Skin epidermis (tissue), 12 donors: ENCODE results near the gene PGBD5.

Experiments used
- H3K27ac ChIP-seq, 21 experiments: fragments of 200-600 bp; sonication (generic) in 11 of 21; one replicate each; pipeline ENCODE4 v1.5.0; 2020; ENCODE audit warnings: mild to moderate bottlenecking in 3 of 21, inconsistent platforms in 2 of 21, moderate library complexity in 2 of 21
- H3K4me3 ChIP-seq, 7 experiments: fragments of 200-600 bp; sonication (generic) in 2 of 7; one replicate each; pipeline ENCODE4 v1.5.0; 2020; ENCODE audit warnings: inconsistent platforms in 2 of 7, mild to moderate bottlenecking in 2 of 7, moderate library complexity in 1 of 7

Gene PGBD5

DNA sequence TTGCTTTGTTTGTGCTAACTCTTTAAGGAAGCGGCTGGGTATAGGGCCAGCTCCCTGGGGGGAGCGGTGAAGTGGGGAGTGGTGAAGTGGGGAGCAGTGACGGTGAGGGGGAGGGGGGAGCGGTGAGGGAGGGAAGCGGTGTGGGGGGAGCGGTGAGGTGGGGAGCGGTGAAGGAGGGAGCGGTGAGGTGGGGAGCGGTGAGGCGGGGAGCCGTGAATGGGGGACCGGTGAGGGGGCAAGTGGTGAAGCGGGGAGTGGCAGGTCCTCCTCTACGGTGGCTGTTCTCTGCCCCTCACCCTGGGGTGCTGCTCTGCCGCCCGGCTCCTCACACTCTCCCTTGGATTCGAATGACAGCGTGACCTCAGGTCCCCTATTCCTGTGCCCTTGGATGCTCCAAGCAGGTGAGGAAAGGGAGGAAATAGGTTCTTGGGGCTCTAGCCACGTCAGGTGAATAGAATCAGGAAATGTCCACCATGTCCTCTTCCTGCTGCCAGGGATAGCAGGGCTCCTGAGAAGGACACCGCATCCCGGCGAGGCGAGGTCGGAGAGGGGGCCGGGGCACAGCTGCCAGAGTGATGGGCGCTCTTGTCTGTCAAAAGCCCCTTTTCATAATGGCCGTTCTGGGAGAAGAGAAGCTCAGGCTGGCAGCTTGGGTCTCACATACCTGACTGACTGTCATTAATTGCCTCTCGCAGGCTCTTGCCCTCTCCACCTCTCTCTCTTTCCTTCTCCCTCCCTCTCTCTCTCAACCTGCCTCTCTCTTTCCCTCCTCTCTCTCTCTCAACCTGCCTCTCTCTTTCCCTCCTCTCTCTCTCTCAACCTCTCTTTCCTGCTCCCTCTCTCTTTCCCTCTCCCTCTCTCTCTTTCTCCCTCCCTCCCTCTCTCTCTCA, 134.2 kb downstream of the PGBD5 start:
- H3K27ac ChIP-seq: peak overlapping the region in 1 of 21 experiments; percentile 48
- no peak overlapping the region for H3K4me3 ChIP-seq

DNA sequence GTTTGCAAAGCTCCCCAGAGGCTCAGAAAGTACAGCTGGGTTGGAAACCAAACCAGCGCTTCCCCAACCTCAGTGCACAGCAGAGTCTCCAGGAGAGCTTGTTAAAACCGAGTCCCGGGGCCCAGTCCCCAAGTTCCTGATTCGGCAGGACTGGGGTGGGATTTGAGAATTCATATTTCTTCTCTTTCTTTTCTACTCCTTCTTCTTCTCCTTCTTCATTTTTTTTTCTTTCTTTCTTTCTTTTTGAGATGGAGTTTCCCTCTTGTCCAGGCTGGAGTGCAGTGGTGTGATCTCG, 136.8 kb downstream of the PGBD5 start:
- H3K4me3 ChIP-seq: no peak overlapping the region

DNA sequence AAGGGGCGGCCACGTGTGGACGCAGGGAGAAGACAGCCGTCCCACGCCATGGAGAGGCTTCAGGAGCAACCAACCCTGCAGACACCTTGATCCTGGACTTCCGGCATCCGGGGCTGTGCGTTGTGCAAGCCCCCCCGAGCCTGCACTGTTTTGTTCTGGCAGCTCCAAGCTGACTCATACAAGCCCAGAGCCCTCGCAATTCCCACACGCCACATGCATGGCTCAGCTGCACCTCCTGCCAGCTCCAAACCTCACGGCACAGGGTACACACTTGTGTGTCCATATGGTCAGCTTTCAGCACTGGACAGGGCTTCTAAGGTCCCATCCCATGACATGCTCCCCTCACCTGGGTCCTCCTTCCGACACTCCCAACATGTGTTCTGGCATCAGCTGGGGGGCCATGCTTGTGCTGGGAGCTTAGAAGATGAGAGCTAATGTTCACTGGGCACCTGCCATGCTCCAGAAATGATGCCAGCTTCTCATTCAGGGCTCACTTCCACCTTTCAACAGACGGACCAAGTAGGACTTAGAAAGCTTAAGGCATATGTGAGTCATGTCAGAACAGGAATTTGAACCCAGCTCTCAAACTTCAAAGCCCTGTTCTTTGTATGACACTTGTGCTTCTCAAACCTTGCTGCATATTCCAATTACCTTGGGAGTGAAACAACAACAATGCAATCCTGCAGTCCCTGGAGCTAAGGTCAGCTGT, 137.3 kb downstream of the PGBD5 start:
- no peak overlapping the region for H3K27ac ChIP-seq
- no peak overlapping the region for H3K4me3 ChIP-seq

More for the DNA sequence above, 136.8 kb downstream of the PGBD5 start:
- no peak overlapping the region for H3K27ac ChIP-seq

DNA sequence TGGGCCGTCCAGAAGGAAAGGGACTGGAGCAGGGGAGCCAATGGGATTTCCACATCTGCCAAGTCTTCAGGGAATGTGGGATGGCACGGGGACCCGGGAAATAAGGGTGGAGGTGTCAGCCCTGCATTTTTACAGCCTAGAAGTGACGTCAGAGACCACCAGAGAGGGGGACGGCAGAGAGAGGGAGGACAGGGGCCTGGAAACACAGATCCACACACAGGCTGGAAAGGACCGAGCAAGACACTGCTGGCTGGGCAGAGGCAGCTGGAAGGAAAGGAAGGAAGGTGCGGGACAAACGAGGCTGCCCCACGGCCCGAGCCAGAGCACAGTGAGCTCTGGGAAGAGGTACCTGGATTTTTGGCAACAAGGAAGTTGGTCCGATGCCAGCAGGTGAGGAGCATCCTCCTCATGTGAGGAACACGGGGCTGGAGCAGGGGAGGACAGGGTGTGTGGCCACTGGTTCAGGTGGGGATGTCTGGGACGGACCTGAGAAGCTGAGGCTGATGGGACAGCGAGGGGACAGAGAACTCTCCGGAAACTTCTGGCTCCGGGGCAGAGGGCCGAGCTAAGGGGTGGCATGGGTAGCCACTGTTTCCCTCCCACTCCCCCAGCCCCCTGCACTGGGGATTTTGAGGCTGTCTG, 138.3 kb downstream of the PGBD5 start:
- no peak overlapping the region for H3K4me3 ChIP-seq

DNA sequence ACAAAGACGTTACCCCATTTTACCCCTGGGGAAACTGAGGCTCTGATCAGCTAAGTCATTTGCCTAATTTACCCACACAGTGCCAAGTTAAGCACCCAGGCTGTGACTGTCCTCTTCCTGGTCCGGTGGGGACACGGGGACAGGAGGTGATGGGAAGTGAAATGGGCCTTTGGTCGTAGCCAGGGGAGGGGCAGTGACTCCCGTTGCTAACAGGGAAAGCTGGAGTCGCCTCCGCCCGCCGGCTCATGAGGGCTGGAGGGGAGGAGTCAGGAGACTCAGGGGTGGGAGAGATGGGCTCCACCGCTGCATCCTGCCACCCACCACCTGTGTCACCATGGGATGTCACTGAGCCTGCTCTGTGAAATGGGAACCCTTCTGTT, 139.3 kb downstream of the PGBD5 start:
- Histone ChIP-seq H3K4me3 (no peak overlapping the region), H3K27ac (no peak overlapping the region)

More for the DNA sequence above, 138.3 kb downstream of the PGBD5 start:
- H3K27ac ChIP-seq: no peak overlapping the region

DNA sequence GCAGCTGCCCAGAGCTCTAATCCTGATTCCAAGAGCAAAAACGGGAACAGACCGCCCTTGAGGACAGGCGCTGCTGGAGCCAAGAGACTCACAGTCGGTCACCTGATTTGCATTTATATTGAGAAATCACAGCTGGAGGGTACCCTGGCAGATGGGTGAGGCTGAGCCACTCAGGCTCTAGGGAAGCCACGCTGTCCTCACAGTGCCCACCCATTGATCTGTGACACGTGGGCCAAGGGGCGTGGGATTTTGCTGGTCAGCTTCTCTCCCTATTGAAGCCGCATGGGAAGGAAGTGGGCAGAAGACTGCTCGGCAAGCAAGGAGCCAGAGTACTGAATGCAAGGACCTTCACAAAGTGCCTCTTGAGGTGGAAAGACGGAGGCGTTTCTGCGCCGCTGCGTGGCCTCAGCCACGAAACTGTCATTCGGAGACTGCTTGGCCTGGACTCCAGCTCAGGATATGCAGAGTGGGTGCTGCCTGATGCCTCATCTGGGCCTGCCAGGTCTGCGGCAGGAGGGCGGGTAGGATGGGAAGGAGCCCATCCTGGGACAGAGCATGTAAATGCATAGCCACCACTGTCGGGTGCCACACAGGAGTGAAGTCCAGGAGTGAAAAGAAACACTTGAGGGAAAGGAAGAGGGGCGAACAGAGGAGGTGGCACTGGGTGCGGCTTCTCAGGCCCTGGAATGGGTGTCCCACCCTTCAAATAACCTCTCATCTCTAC, 139.8 kb downstream of the PGBD5 start:
- Histone ChIP-seq H3K4me3 (no peak overlapping the region), H3K27ac (no peak overlapping the region)

DNA sequence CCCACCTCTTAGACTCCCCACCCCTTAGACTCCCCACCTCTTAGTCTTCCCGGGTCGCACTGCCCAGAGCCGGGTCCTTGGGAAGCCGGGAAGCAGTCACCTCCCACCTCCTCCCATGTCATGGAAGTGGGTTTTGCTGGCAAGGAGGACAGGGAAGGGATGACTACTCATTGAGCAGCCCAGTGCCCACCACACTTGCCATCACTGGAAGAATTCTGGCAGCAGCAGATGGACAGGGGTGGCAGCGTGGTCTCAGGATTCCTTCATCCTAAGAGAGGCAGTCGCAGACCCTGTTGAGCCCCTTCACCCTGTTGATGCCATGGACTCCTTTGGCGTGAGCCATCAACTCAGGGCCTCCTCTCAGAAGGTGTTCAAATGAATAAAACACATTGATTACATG, 140.8 kb downstream of the PGBD5 start:
- Histone ChIP-seq H3K27ac (no peak overlapping the region), H3K4me3 (no peak overlapping the region)

DNA sequence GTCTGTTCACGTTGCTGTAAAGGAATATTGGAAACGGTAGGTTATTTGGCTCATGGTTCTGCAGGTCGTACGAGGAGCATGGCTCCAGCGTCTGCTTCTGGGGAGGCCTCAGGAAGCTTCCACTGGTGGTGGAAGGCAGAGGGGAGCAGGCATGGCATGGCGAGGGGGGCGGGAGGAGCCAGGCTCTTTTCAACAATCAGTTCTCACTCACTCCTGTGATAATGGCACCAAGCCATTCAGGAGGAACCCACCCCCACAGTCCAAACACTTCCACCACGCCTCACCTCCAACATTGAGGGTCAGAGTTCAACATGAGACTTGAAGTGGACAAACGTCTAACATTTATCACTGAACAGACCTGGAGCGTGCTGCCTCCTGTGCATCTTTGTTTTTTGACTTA, 141.2 kb downstream of the PGBD5 start:
- Histone ChIP-seq H3K27ac (no peak overlapping the region), H3K4me3 (no peak overlapping the region)

DNA sequence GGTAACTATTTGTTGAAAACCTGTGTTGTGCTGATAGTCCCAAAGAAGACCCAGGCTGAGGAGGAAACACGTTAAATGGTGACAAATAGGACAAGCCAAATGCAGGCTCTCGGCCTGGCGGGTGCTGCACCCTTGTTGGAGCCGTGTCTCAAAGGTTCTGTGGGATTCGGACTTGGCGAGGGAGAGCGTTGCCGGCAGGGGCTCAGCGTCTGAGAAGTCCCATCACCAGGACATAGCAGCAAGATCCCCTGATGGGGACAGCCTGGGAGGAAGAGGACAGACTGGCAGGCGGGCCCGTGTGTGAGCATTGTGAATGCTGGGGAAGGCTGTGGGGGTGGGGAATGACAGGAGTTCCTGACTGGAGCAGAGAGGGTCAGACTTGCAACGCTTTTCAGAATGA, 142.5 kb downstream of the PGBD5 start:
- no peak overlapping the region for H3K4me3 ChIP-seq

DNA sequence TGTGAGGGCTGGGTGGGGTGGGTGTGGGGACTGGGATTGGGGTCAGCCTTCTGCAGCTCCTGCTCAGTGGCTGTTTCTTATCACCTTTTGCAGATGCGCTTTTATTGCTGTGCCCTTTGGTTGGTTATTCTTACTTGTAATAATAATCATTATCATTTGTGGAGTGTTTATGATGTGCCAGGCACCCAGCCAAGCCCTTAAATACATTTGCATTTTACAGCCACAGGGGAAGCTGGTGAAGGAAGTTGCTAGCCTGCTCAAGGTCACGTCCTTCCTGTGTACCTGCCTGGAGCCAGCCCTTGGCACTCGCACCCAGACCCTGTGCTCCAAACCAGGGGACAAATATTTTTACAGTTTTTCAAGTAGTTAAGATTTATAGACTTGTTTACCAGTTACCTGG, 144.0 kb downstream of the PGBD5 start:
- H3K27ac ChIP-seq: no peak overlapping the region
- no peak overlapping the region for H3K4me3 ChIP-seq

More for the DNA sequence above, 142.5 kb downstream of the PGBD5 start:
- H3K27ac ChIP-seq: no peak overlapping the region

DNA sequence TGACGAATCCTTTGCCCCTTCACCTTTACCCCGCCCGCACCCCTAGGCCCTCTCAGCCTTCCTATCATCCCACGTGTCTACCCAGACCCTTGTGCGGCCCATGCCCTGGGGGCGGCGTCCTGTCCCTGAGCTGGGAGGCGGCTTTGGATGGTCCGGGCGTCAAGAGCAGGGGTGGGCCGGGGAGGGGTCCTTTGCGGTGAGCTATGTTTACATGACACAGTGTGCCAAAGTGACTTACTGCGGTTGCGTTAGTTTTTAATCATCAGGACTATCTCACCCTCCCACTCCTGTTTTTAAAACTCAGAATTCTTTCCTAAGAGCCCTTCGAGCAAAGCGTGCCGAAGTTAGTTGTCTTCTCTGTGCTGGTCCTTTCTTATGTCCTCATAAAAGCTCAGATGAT, 144.6 kb downstream of the PGBD5 start:
- Histone ChIP-seq H3K27ac (no peak overlapping the region), H3K4me3 (no peak overlapping the region)

DNA sequence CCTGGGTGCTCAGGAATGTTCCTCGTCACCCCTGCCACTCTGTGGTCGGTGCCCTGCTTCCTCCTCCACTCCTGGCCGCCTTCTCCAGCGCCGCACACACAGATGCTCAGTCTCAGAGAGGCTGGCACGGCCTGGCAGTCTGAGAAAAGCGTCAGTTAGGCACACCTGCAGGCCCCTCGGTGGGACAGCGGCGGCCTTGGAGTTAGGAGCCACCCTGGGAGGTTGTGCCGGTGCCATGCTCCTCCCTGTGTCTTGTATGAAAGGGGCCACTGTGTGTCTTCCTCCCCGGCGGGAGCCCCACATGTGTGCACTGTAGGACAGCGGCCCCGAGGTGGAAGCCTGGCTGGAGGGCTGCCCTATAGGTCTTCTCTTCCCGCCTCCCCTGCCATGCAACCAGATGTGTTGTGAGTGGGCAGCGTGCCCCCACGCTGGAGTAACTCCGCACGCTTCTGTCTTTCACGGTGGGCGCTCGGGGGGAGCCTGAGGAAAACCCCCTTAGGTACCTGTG, 145.2 kb downstream of the PGBD5 start:
- Histone ChIP-seq H3K27ac (no peak overlapping the region), H3K4me3 (no peak overlapping the region)

DNA sequence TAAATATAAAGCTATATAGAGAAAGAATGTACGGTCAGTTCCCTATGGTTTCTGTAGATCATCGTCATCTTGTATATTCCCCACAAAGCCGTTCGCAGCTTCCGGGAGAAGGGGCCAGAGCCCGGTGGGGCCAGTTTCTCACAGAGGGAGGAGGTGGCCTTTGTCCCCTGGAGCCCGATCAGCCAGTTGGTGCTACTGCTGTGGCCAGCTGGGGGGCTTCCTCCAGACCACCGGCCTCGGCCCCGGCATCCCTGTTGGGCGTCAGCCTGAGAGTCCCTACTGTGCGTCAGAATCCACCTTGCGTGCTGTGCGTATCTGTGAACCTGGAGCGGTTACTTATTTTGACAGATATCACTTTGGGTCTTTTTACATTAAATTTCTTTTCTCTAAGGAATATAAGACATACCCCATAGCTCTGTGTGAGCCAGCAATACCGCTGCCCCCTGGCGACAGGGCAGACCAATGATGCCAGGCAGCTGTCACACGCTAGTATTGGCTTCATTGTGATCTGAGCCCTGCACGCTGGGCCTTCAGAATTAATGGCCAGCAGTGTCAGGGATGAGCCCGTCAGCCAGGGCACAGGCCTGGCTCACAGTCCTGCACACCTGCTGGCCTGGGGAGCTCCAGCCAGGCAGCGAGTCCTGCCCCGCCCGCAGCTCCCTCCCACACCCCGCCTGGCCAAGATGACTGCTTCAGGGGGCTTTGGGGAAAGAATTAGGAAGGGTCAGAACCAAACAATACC, 145.9 kb downstream of the PGBD5 start:
- Histone ChIP-seq H3K4me3 (no peak overlapping the region), H3K27ac (no peak overlapping the region)

DNA sequence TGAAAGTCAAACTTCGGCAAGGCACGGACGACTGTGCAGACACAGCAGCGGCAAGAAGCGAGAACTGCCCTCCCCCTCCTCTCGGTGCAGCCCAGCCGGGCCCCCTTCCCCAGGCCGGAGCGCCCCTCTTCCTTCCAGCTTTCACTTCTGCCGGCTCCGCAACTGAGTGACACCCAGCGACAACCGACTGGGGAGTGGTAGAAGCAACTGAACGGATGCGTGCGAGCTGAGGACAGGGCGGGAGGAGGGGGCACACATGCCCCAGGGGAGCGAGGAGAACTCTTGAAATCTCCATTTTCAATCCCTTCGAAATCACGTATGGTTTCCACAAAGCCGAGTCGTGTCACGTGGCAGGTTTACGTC, 146.6 kb downstream of the PGBD5 start:
- no peak overlapping the region for H3K4me3 ChIP-seq
- peak overlapping the region in 1 of 21 experiments; percentile 29 for H3K27ac ChIP-seq

DNA sequence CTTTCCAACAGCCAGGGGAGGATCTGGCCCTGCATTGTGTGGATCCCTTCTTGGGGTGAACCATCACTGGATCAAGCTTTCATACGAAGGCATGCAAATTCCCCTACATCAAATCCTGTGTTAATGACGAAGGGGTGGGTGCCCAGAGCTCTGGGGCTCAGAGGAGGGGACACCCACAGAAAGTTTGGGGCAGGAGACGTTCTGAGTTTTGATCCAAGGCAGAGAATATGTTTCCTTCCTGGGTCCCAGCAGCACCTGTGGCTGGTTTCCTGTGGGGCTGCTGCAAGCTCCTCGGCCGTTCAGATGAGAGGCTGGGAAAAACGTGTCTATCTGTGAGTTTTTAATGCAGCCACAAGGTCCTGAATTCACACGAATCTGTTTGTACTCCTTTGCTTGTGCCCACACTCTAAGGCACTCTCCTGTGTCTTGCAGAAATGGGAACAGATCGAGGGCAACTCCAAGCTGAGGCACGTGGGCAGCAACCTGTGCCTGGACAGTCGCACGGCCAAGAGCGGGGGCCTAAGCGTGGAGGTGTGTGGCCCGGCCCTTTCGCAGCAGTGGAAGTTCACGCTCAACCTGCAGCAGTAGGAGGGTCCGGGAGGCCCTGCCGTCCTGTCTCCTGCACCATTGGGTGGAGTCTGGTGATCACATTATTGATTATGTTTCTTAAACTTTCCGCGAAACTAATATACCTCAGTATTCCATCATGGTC, 147.1 kb downstream of the PGBD5 start:
- Histone ChIP-seq H3K27ac (peak overlapping the region in 1 of 21 experiments; percentile 29), H3K4me3 (no peak overlapping the region)

DNA sequence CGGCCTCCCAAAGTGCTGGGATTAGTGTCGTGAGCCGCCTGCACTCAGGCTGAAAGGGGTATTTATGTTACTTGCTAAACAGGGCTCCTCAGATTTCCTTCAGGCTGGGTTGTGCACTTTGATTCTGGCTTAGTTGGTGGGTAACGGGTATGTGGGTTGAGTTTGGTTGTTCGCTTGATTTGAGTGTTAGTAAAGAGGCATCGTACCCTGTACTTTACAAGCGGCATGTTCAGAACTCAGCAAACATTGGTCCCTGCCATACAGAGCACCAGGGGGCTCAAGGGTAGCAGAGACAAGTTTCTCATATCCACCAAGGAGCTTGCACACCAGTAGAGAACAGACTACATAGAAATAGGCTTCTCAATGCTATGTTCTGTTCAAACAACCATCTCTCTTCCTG, 147.8 kb downstream of the PGBD5 start:
- H3K27ac ChIP-seq: no peak overlapping the region

DNA sequence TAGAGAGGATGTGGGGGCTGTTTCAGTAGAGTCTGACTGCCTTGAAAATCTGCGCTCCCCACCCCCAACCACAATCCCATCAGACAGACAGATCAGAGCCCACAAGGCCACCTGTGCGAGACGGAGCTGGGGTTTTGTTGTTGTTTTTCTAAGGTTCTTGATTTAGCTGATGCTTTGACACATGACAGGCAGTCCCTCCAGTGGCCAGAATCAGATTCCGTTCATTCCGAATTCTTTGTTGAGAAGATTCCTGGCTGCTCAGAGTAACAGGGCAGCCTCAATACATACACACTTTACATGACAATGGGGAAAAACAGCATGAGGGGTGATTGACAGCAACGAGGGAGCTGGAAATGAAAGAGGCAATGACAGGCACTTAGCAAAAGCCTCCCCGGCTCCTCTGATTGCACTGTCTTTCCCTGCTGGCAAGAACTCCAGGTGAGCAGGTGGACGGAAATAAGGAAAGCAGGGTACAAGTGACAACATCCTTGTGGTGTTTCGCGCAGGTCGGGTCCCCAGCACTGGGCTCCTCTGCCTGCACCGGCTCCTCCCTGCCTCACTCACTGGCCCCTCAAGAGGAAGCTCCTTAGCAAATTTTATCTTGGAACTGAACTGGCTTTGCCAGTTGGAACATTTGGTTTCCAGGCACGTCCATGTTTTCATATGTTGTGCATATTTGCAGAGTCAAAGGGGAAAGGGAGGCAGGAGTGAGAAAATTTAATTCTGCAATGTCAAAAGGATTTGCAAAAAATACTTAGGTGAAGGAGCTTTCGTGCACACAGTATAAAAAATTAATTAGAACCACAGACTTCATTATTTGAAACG, 148.7 kb downstream of the PGBD5 start:
- Histone ChIP-seq H3K27ac (peak overlapping the region in 1 of 21 experiments; percentile 35), H3K4me3 (no peak overlapping the region)

More for the DNA sequence above, 147.8 kb downstream of the PGBD5 start:
- no peak overlapping the region for H3K4me3 ChIP-seq

DNA sequence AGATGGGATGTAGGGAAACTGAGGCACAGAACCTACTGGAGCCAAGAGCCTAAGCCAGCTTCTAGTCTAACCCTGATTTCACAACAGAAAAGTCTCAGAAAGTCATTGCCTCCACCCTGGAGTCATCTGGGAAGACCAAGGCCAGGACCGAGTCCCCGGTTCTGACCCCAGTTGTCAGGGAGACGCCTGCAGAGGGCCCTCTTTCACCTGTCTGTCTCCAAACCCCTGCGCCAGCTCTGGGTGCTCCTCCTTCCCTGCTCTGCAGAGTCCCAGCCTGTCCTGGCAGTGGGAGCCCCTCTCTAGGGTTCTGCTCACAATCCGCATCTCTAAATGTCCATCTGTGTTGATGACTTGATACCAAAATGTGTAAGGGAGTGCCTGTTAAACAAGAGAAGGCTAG, 149.7 kb downstream of the PGBD5 start:
- Histone ChIP-seq H3K4me3 (no peak overlapping the region), H3K27ac (no peak overlapping the region)
